ENCODE results near the gene ATF5.

The ATF5 gene

DNA sequence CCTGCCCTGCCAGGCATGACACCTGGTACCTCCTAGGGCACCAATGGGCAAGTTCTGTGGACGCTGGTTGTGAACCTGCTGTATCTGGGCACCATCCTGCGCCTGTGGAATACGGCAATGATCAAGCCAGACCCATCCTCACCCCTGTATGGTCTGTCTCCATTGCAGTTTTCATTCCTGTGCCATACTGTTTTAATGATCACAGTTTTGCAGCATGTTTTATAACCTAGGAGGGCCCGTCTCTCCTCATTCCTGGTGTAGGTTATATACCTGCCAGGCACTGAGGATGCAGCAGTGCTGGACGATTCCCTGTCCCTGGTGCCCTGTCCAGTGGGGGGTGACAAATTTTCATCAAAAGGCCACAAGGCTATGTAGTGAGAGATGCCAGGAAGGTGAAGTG lies 45.9 kb upstream of the ATF5 start:
- TF ChIP-seq ZFX (IDR thresholded peaks at IDR 0.05) = no peak
- TF ChIP-seq, protein P1, sequence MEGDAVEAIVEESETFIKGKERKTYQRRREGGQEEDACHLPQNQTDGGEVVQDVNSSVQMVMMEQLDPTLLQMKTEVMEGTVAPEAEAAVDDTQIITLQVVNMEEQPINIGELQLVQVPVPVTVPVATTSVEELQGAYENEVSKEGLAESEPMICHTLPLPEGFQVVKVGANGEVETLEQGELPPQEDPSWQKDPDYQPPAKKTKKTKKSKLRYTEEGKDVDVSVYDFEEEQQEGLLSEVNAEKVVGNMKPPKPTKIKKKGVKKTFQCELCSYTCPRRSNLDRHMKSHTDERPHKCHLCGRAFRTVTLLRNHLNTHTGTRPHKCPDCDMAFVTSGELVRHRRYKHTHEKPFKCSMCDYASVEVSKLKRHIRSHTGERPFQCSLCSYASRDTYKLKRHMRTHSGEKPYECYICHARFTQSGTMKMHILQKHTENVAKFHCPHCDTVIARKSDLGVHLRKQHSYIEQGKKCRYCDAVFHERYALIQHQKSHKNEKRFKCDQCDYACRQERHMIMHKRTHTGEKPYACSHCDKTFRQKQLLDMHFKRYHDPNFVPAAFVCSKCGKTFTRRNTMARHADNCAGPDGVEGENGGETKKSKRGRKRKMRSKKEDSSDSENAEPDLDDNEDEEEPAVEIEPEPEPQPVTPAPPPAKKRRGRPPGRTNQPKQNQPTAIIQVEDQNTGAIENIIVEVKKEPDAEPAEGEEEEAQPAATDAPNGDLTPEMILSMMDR (conservative IDR thresholded peaks at IDR 0.05) = no peak
- H3K27ac ChIP-seq = no peak overlapping the region

DNA sequence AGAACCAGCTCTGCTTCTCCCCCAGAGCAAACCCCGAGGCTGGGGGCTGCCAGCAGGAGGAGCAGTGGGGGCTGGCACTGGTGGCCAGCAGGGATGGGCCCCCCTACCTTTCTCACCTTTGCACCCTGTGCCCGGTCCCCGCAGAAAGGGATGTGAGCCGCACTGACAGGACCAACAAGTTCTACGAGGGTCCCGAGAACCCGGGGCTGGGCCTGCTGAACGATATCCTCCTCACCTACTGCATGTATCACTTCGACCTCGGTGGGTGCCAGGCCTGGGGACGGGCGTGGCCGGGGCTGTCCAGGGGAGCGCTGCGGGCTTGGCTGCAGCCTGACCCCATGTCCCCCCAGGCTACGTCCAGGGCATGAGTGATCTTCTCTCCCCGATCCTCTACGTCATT lies 44.9 kb upstream of the ATF5 start:
- TF ChIP-seq, protein P1 (conservative IDR thresholded peaks at IDR 0.05) = no peak
- no peak for TF ChIP-seq ZFX (IDR thresholded peaks at IDR 0.05)
- no peak overlapping the region for H3K27ac ChIP-seq

DNA sequence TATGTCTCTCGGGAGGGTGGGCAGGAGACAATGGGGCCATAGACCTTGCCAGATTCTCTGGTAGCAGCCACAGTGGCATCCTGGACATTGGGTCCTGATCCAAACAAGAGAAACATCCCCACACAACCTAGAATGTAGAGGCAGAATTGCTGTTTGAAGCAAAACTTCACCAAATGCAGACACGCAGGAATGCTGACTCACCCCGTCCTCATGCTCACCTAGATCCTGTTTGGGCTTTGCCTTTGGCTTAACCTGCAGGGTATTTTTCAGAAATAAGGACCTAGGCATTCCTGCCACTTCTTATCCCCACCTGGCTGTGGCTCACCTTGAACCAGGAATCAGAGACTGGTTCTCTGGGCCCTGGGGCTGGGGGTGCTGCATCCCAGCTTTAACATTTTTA lies 44.2 kb upstream of the ATF5 start:
- no peak overlapping the region for H3K27ac ChIP-seq
- TF ChIP-seq ZFX (IDR thresholded peaks at IDR 0.05) = no peak
- TF ChIP-seq, protein P1 (conservative IDR thresholded peaks at IDR 0.05) = no peak

DNA sequence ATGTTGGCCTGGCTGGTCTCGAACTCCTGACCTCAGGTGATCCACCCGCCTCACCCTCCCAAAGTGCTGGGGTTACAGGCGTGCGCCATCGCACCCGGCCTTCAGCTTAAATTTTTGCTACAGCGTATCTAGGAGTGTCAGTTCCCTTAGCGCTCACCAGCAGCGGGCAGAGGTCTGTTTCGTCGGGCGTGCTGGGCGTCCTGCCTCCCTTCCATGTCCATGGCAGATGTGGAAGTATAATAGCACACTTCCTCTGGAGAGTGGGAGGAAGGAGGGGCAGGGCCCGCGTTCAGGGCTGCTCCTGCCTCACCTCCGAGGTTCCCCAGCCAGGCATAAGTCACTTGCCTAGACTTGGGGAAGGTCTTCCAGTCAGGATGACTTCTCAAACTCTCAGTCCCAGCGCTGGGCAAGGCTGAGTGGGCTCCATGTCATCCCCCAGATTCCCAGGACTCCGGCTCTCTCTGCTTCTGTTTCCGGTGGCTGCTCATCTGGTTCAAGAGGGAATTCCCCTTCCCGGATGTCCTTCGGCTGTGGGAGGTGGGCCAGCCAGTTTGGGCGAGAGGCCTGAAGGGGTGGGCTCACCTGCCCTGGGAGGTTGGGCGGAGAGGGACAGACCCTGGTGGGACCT lies 41.9 kb upstream of the ATF5 start:
- no peak for TF ChIP-seq ZFX (IDR thresholded peaks at IDR 0.05)
- no peak overlapping the region for H3K27ac ChIP-seq

DNA sequence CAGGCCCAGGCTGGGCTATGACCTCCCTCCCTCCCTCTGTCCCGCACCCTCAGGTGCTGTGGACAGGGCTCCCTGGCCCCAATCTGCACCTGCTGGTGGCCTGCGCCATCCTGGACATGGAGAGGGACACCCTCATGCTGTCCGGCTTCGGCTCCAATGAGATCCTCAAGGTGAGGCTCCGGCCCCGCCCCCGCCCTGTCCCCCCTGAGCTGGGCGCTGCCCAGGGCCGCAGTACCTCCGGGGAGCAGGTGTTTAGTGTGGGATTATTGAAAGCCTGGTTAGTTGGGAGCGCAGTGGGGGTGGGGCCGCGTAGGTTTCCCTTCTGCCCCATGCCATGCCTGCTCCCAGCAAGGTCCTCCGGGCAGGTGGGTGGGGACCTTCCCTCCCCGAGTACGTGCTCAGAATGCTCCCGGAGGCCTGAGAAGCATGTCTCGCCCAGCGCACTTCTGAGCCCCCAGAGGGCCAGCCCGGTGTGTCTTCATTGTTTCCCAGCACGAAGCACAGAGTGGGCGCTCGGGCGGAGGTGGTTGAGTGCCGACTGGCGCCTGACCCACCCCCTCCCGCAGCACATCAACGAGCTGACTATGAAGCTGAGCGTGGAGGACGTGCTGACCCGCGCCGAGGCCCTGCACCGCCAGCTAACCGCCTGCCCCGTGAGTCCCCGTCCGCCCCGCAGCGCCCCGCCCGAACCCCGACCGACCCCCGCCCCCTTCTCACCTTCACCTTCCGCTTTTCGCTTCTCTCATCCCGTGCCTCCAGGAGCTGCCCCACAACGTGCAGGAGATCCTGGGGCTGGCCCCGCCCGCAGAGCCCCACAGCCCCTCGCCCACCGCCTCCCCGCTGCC lies 41.1 kb upstream of the ATF5 start:
- H3K27ac ChIP-seq = no peak overlapping the region
- no peak for TF ChIP-seq ZFX (IDR thresholded peaks at IDR 0.05)
- TF ChIP-seq, protein P1 (conservative IDR thresholded peaks at IDR 0.05) = no peak

DNA sequence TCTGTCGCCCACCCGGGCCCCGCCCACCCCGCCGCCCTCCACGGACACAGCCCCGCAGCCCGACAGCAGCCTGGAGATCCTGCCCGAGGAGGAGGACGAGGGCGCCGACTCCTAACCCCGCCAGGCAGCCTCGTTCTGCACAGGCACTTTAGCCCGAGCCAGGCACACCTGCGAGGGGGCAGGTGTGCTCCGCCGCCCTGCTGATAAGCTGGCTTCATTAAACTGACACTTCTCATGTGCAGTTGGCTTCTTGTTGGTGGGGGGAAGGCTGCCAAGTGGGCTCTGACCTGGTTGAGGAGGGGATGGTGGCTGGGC lies 40.5 kb upstream of the ATF5 start:
- H3K27ac ChIP-seq = no peak overlapping the region
- TF ChIP-seq ZFX (IDR thresholded peaks at IDR 0.05) = no peak
- TF ChIP-seq, protein P1 (conservative IDR thresholded peaks at IDR 0.05) = no peak

DNA sequence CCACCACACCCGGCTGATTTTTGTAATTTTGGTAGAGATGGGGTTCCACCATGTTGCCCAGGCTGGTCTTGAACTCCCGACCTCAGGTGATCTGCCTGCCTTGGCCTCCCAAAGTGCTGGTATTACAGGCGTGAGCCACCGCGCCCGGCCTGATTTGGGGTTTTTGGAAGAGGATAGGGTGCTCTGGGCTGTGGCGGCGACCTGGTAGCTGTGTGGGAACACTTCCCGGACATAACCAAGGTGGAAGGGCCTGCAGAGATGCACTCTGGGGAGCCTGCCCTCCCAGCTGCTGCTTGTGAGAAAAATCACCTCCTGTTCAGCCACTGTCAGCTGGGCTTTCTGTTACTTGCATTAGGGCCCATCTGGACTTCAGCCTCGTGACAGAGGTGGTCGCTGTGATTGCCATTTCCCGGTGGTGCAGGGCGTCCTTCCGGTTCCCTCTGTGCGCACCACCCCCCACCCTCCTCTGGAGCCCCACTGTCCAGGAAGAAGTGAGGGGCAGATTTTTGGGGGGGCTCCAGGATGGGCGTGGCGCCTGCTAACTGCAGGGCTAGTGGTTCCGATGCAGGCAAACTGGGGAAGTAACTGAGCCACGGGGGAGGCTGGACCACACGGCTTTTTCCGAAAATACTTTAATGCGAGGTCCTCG lies 39.8 kb upstream of the ATF5 start:
- H3K27ac ChIP-seq = peak overlapping the region; percentile 72
- TF ChIP-seq, protein P1 (conservative IDR thresholded peaks at IDR 0.05) = no peak
- no peak for TF ChIP-seq ZFX (IDR thresholded peaks at IDR 0.05)
